DMS 273 (cell line): ENCODE results near the gene LDAH.

Source experiments
- DNase-seq: peaks from one replicate; lab custom pipeline; 2025; ENCODE audit not compliant: unreplicated experiment; lab: John Stamatoyannopoulos, UW

LDAH gene

DNA sequence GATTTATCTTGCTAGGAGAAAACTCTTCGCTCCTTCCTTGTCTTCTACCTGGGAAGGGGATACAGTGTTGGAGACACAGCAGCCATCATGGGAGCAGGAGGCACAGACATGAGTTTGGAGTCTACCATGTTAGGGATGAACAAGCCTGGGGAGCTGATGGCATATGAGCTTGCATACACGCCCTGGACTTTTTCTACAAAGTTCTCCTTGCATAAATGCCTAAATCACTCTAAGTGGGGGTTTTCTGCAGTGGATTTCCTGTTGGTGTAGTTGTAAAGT, 168.4 kb downstream of the LDAH start:
- no peak for DNase-seq

GRCh38 chr2:20653695-20654534, 169.0 kb downstream of the LDAH start:
- no peak for DNase-seq

DNA sequence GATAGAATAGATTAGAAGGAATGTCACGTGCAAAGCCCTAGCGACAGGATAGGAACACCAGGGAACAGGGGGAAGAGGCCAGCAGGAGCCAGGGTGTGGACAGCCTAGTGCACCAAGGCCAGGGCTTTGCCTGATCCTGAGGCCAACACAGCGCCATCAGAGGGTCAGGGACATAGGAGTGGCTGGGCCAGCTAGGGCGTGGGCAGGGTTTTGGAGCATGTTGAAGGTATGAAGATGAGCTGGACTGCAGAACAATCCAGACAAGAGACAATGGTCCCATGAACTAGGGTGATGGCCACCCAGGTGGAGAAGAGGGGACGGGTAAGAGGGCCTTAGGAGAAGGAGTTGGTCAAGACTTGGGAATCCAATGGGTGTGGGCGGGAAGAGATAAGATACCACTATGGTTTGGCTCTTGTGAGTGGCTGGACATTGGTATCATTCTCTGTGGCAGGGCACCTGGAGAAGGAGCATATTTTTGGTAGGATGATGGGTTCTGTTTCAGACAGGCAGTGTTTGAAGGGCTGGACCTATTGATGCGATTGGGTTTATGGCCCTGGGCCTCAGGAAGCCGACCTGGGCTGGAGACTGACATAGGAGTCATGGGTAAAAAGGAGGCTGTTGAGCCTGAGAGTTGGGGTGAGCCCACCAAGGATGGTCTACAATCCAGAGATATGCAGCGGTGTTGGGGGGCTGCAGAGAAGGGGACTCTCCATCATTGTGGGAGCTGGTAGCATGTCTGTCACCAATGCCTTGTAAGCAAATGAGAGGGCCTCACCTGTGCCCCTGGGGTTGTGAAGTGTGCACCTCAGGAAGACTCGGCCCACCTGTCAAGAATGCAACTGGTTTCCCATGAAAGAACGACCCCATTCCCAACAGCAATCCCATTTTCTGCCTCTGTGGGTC, 170.0 kb downstream of the LDAH start:
- no peak for DNase-seq

DNA sequence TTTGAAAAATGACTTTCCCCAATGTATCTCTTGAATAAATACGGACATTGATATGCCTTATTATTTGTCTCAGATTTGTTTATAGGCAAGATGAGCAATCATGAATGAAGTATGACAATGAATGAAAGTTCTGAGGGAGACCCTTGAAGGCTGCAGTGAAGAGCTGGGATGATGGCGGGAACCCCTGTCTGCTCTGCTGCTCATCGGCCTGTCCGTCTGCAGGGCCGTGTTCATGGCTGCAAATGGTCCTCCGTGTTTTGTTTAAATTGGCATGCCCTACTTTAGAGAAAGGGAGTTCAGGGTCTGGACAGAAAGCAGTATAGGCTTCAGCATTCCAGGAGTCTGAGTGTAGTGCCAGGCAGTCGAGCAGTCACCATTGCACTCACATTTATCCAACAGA, 170.8 kb downstream of the LDAH start:
- no peak for DNase-seq

DNA sequence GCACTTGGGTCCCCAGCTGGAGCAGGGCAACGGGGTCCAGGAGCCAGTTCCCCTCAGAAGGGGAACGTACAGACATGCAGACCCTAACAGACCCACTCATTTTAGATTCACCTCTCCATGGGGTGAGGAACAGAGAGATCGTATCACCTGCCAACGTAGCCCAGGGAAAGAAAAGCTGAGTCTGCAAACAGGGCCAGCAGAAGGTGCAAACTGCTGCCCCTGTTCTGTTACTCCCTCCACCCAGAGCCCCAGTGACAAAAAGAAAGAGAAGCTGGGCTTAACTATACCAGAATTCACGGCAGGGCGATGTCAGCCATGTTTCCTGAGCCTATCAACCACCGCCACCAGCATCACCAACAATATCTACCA, 171.2 kb downstream of the LDAH start:
- no peak for DNase-seq

DNA sequence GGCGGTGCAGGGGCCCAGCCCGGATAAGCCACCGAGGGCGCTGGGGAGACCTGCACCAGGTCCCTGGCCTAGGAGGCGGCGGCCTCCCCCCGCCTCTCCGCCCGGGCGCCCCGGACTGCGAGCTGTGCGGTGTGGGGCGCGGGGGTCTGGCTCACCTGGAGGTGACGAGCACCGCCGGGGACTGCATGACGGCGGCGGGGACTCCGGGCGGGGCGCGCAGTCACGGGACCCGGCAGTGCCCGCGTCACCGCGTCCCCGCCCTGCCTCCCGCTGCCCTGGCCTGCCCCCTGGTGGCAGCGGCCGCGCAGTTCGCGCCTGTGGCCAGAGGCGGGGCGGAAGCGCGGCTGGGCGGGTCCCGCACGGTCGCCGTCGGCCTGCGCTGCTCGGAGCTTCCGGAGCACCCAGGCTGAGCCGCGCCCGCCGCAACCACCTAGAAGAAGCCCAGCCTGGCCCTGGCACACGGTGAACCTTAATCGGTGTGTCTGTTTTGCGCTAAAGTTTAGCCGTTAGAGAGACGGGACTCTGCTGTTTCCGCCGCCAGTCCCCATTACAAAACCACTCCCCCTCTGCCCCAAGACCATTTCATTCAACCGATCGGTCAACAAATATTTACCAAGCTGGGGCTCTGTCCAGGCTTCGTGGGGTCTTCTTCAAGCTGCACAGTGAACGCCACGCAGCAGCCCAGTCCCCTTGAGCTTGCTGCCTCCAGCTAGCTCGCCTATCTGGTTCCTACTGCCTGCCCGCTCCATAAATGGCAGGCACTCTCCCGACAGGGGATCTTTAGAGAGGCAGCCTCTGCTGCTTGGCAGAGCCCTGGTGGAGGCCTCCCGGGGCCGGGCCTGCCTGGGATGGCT, 171.8 kb downstream of the LDAH start, which contains the start of gene HS1BP3:
Gene HS1BP3 (minus strand): TSS at position 222 of the 854 bp plus-strand sequence. CDS start 35 bp downstream, at position 187.
- DNase-seq: peak; percentile 94

- peak; percentile 75 for DNase-seq
These were observed 172.5 kb downstream of the LDAH start for GRCh38 chr2:20650393-20650876.

- DNase-seq: no peak
These were observed 172.9 kb downstream of the LDAH start for GRCh38 chr2:20649976-20650375.

DNA sequence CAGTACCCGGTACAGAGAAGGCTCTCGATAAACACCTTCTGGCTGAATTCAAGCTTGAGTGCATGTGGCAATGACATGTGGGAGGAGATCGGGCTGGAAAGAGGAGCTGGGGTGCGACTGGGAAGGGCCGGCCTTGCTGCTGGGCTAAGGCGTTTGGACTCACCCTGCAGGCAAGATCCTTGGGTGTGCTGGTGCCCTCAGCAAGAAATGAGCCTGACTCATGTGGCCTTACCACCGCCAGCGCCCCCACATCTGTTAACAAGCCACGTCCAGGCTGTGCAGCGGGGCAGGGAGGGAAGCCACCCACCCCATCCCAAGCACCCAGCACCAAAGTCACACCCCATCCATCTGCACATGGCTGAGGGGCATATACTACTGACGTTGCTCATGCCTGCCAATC, 173.3 kb downstream of the LDAH start:
- no peak for DNase-seq

GRCh38 chr2:20648831-20649230, 174.1 kb downstream of the LDAH start:
- no peak for DNase-seq

DNA sequence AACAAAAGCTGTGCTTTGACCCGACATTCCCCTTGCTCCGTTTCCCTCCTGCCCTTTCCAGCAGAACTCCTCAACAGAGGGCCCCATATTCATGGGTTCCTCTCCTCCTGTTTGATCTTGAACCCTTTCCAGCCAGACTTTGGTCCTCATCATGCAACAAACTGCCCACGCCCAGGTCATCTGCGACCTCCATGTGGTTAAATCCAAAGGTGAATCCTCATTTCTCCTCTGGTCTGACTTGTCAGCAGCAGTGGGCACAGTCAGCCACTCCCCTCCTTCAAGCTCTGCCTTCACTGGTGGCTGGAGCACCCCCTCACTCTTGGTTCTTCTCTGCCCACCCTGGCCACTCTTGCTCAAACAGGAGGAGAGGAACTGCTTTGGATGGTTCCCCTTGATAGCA, 174.7 kb downstream of the LDAH start:
- DNase-seq: no peak

DNA sequence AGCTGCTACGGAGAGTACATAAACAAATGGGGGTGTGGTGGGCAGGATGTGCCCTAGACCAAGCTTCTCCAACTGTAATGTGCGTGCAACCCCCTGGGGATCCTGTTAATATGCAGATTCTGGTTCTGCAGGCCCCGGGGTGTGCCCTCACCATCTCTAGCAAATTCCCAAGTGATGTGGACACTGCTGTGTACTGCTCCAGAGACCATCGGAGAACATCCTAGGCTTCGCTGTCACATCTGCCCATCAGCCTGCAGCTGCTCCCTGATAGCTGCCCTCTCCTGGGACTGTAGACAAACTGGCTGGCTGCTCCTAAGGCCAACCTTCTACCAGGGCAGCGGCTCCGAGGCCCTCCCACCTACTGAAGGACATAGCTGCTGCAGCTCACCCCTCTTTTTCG, 175.2 kb downstream of the LDAH start:
- DNase-seq: no peak

DNA sequence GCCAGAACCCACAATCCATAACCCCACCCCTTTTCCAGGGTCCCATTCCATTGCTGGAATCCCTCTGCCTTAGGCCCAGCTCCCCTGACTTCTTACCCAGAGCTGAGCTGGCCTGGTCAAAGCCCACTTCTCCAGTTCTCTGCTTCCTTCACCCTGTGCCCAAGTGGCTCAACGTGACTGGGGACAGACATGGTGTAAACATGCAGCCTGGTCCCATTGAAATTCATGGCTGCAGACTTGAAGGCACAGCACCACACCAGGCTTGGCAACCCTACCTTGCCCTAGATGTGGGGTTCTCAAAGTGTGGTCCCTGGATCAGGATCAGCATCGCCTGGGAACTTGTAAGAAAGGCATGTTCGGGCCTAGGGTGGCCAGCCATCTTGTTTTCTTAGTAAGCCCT, 175.7 kb downstream of the LDAH start:
- no peak for DNase-seq

DNA sequence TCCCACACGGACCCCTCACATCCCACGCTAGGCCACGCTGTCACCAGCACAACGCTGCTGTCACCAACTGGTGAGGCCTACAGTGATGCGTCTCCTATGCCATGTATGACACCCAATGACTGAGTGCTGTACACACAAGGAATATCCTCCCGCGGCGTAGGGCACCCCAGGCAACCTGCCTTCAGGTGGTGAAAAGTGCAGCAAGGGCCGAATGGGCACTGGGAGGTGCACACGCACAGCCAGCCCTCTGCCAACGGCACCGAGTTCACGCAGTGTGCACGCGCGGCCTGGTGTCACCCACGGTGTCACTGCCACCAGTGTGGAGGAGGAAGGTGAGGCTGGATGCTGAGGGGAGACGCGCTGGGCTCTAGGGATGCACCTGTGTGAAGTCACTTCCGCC, 176.5 kb downstream of the LDAH start:
- no peak for DNase-seq

GRCh38 chr2:20645761-20646160, 177.1 kb downstream of the LDAH start:
- DNase-seq: no peak

- DNase-seq: no peak
These were observed 177.6 kb downstream of the LDAH start for GRCh38 chr2:20645301-20645701.

DNA sequence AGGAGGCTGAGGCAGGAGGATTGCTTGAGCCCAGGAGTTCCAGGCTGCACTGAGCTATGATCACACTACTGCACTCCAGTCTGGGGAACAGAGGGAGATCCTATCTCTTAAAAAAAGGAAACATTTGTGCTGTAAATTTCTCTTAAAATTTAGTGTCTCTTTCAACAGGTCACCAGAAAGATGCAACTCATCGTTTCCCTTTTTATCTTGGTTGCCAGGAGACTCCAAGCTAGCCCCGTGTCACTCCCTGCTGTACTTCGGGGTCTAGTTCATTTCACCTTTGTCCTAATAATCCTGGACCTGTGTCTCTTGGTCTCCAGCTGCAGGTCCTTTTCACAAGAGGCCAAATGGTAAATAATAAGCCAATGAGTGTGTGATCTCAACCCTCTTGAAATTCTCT, 179.1 kb downstream of the LDAH start:
- DNase-seq: no peak

GRCh38 chr2:20643060-20643459, 179.8 kb downstream of the LDAH start:
- no peak for DNase-seq

- DNase-seq: peak; percentile 91
These were observed 180.6 kb downstream of the LDAH start for GRCh38 chr2:20642055-20642971.
